NB4 (cell line): ENCODE data around the gene ADAMTS18.

Experiments
- MYC ChIP-seq: IDR thresholded peaks from 2 replicates; pipeline ENCODE4 v1.6.1; 2011; ENCODE audit warnings: low read depth, low read length
- POLR2A ChIP-seq: IDR thresholded peaks from 2 replicates; pipeline ENCODE4 v1.6.1; 2011; ENCODE audit warnings: mild to moderate bottlenecking; ENCODE audit not compliant: insufficient read length; ENCODE audit errors: extremely low read depth
- TF ChIP-seq, protein P1 (sequence below): IDR thresholded peaks from one replicate; pipeline ENCODE4 v1.5.1; 2012; ENCODE audit warnings: low read depth, low read length
- TF ChIP-seq, protein P2 (sequence below): IDR thresholded peaks from 2 replicates; pipeline ENCODE4 v1.6.1; 2011; ENCODE audit warnings: low read depth, low read length

DNA sequence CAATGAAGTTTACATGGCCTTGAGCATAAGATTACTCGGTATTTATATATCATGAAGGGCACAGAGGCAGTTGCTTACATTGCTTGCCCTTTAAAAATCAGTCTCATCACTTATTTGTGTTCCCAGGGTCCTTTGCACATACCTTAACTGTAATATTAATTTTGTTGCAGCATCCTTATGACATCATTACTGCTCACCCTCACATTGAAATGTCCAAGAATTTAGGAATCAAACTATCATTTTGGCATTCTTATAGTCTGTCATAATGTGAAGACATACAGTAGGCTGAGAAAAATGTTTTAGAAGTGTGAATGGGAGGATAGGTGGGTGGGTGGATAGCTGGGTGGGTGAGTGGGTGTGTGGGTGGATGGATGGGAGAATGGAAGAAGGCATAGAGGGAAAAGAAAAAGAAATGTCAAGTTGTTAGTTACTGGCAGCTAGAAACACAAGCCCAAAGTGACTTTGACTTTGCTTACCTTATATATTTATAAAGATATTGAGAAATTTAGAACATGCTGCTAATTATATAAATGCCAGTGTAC is 17.8 kb downstream of the ADAMTS18 start:
- TF ChIP-seq, protein P1, sequence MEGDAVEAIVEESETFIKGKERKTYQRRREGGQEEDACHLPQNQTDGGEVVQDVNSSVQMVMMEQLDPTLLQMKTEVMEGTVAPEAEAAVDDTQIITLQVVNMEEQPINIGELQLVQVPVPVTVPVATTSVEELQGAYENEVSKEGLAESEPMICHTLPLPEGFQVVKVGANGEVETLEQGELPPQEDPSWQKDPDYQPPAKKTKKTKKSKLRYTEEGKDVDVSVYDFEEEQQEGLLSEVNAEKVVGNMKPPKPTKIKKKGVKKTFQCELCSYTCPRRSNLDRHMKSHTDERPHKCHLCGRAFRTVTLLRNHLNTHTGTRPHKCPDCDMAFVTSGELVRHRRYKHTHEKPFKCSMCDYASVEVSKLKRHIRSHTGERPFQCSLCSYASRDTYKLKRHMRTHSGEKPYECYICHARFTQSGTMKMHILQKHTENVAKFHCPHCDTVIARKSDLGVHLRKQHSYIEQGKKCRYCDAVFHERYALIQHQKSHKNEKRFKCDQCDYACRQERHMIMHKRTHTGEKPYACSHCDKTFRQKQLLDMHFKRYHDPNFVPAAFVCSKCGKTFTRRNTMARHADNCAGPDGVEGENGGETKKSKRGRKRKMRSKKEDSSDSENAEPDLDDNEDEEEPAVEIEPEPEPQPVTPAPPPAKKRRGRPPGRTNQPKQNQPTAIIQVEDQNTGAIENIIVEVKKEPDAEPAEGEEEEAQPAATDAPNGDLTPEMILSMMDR = no peak
- TF ChIP-seq POLR2A (no peak), MYC (no peak)
- TF ChIP-seq, protein P2, sequence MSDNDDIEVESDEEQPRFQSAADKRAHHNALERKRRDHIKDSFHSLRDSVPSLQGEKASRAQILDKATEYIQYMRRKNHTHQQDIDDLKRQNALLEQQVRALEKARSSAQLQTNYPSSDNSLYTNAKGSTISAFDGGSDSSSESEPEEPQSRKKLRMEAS = no peak
